GM21737 (cell line): ENCODE data around the gene KCNIP4.

Experiments
- ATAC-seq: cut with Tn5 transposase; IDR thresholded peaks from one replicate; pipeline ENCODE4 v1.9.1; 2021; ENCODE audit warnings: mild to moderate bottlenecking, moderate library complexity; ENCODE audit not compliant: unreplicated experiment

Gene KCNIP4

GRCh38 chr4:20698382-20698781 is 1250.2 kb downstream of the KCNIP4 start:
- ATAC-seq = no peak

GRCh38 chr4:20696815-20697214 is 1251.8 kb downstream of the KCNIP4 start:
- ATAC-seq = no peak

- ATAC-seq = no peak
Measured at GRCh38 chr4:20687864-20688263, 1260.7 kb downstream of the KCNIP4 start.

GRCh38 chr4:20684852-20685763 is 1263.5 kb downstream of the KCNIP4 start:
- no peak for ATAC-seq

- ATAC-seq = no peak
Measured at GRCh38 chr4:20683766-20684165, 1264.8 kb downstream of the KCNIP4 start.

- no peak for ATAC-seq
Measured at GRCh38 chr4:20682853-20683252, 1265.7 kb downstream of the KCNIP4 start.

GRCh38 chr4:20681271-20681670 is 1267.3 kb downstream of the KCNIP4 start:
- ATAC-seq = no peak

- ATAC-seq = no peak
Measured at GRCh38 chr4:20680736-20681135, 1267.8 kb downstream of the KCNIP4 start.

GRCh38 chr4:20679951-20680350 is 1268.6 kb downstream of the KCNIP4 start:
- ATAC-seq = no peak
